ENCODE results near the gene ABCB9. TPM values are rescaled to one million over a fixed set of nuclear protein-coding genes. Genes with fewer than 3 reads are reported as not detected.

ABCB9 gene
- total RNA-seq, 3 donors from 2014 or later = 6.3 to 8.2 (median 6.4) TPM

- peak; percentile 88 for ATAC-seq
- Histone ChIP-seq H3K36me3 (ENCODE audit: low read depth) (no peaks in the 10 kb centered on the region), H3K4me1 (ENCODE audit: low read depth) (peaks cover 20% of the 10 kb centered on the region), H3K4me3 (no peak overlapping the region), H3K9me3 (no peaks in the 10 kb centered on the region)
- TF ChIP-seq CTCF (IDR thresholded peaks at IDR 0.05) = peak; percentile 77
- intact Hi-C loops (cut with DNase I, micrococcal nuclease) = loop anchor here (2.0 to 10.0 kb wide), 3 partner anchors 90 to 157 kb away; no protein-coding TSS in a partner anchor
- peak; percentile 80 to 91 (median 87) for DNase-seq
Observed at GRCh38 chr12:122951979-122952892, 14.0 kb downstream of the ABCB9 start.

DNA sequence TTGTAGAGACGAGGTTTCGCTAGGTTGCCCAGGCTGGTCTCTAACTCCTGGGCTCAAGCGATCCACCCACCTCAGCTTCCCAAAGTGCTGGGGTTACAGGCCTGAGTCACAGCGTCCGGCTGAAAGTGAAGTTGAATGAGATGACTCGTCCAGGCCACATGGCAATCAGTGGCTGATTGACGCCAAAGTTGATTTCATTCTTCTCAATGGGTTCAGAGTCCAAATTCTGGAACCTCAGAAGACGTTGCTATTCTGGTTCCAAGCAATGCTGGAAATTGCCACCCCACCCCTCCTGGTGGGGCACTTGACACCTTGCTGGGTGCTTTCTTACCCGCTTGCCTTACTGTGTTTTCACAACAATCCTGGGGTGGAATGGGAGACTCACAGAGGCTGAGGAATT, 14.9 kb downstream of the ABCB9 start:
- DNase-seq (peak in 2 of 3 donors; percentile 69 to 70), ATAC-seq (peak; percentile 65)
- Histone ChIP-seq H3K4me3 (no peak overlapping the region), H3K4me1 (ENCODE audit: low read depth) (peaks cover 26% of the 10 kb centered on the region), H3K36me3 (ENCODE audit: low read depth) (no peaks in the 10 kb centered on the region), H3K9me3 (no peaks in the 10 kb centered on the region)
- TF ChIP-seq CTCF (IDR thresholded peaks at IDR 0.05) = no peak
- intact Hi-C loops (cut with DNase I, micrococcal nuclease) = loop anchor here in 1 of 2 donors (5.0 to 10.0 kb wide), 2 partner anchors 89 to 157 kb away; no protein-coding TSS in a partner anchor

DNA sequence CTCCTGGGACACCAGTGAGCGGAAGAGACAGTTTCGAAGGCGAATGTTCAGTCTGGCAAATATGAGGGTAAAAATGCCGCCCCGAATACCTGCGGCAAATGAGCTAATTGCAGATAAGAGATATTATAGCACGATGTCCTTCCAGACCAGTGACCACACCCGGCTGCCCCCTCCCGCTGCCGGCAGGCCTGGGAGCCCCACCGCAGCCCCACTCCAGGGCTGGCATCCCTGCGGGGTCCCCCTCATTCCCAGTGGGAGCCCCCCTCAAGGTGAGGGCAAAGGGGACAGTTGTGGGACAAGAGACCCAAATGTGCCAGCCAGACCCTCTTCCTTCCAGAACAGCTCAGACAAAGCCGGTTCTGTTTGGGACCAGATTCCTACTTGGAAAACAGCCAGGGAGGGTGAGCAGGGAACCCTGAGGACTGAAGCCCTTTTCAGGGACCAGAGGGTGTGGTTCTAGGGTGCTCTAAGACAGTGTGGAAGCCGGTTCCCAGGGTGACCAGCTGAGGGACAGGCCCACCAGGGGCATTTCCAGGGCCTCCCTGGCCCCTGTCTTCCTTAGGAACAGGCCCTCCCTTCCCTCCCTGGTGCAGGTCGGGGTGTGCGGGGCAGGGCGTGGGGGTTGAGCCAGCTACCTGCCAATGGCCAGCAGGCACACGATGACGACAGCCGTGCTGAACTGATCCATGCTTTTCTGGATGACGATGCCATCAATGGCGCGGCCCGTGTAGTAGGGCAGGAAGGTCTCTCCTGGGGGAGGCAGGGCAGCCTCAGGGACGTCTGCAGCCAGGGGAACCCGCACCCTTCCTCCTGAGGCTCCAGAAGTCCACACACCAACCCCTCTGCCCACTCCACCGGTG, 16.2 kb downstream of the ABCB9 start:
- Histone ChIP-seq H3K4me1 (ENCODE audit: low read depth) (peaks cover 26% of the 10 kb centered on the region), H3K36me3 (ENCODE audit: low read depth) (no peaks in the 10 kb centered on the region), H3K4me3 (no peak overlapping the region), H3K9me3 (no peaks in the 10 kb centered on the region)
- intact Hi-C loops (cut with DNase I, micrococcal nuclease) = loop anchor here in 1 of 2 donors (5.0 to 10.0 kb wide), 2 partner anchors 88 to 155 kb away; no protein-coding TSS in a partner anchor
- ATAC-seq (no peak), DNase-seq (no peak)
- TF ChIP-seq CTCF (IDR thresholded peaks at IDR 0.05) = no peak

DNA sequence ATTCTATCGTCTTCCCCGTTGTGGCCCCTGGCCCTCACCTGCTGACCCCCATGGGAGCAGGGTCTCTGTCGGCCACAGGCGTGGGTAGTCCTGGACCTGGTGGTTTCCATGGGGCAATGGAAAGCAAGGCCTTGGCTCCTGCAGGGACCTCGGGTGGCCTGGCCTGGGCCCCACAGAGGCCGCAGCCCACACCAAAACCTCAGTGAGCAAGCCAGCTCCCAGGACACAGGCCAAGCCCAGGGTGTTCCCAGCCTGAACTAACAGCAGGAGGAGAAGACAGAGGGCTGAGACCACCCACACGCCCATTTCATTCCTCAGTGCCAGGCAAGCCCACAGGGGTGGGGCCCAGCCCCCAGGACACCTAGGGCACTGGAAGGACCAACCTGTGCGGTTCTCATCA, 16.9 kb downstream of the ABCB9 start:
- intact Hi-C loops (cut with DNase I, micrococcal nuclease) = no loop called here
- ATAC-seq = no peak
- DNase-seq = no peak
- TF ChIP-seq CTCF (IDR thresholded peaks at IDR 0.05) = no peak
- Histone ChIP-seq H3K36me3 (ENCODE audit: low read depth) (no peaks in the 10 kb centered on the region), H3K9me3 (no peaks in the 10 kb centered on the region), H3K4me1 (ENCODE audit: low read depth) (peaks cover 26% of the 10 kb centered on the region), H3K4me3 (no peak overlapping the region)

DNA sequence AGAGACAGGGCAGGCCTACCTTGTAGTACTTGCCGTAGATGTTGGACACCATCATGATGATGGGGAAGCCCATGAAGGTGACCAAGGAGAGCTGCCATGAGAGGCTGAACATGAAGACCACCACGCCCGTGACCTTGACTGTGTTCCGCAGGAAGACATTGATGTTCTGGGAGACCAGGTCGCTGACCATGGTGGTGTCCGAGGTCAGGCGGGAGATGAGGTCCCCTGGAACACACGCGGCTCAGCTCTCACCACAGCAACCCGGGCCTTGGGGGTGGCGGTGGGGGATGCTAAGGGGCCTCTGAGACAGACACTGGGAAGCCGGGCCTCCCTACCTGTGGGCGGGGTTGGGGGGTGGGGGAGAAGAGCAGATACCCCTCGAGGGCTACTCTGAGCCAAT, 17.7 kb downstream of the ABCB9 start:
- Histone ChIP-seq H3K4me3 (no peak overlapping the region), H3K4me1 (ENCODE audit: low read depth) (peaks cover 26% of the 10 kb centered on the region), H3K36me3 (ENCODE audit: low read depth) (no peaks in the 10 kb centered on the region), H3K9me3 (no peaks in the 10 kb centered on the region)
- no peak for TF ChIP-seq CTCF (IDR thresholded peaks at IDR 0.05)
- no peak for DNase-seq
- intact Hi-C loops (cut with DNase I, micrococcal nuclease) = no loop called here
- no peak for ATAC-seq
